ENCODE results near the gene IGIP. TPM values are rescaled to one million over a fixed set of nuclear protein-coding genes. Genes with fewer than 3 reads are reported as not detected.

The IGIP gene
- total RNA-seq, 1 donor from 2014 or later: 0.98 TPM

- TF ChIP-seq CTCF (IDR thresholded peaks at IDR 0.05; ENCODE audit: partially characterized antibody, unreplicated experiment): no peak
- Mint-ChIP-seq H3K27me3 (ENCODE audit: unreplicated experiment) (peaks cover 6% of the 10 kb centered on the region), H3K27ac (ENCODE audit: unreplicated experiment) (no peak overlapping the region), H3K4me1 (ENCODE audit: low read depth, unreplicated experiment) (peaks cover 3% of the 10 kb centered on the region), H3K9me3 (ENCODE audit: unreplicated experiment) (peaks cover 5% of the 10 kb centered on the region), H3K36me3 (ENCODE audit: unreplicated experiment) (no peaks in the 10 kb centered on the region), H3K4me3 (ENCODE audit: unreplicated experiment) (no peak overlapping the region)
- DNase-seq: no peak
Observed at GRCh38 chr5:140178482-140179116, 52.9 kb downstream of the IGIP start.

Other genes with a start within 250 kb of the IGIP start
- 0.81 TPM for gene NRG2, start 82.6 kb upstream of the IGIP start, total RNA-seq (ENCODE audit: unreplicated experiment)
- 4.1 TPM for gene PURA, start 11.8 kb upstream of the IGIP start, total RNA-seq (ENCODE audit: unreplicated experiment)
- 37.4 TPM for gene CYSTM1, start 49.3 kb downstream of the IGIP start, total RNA-seq (ENCODE audit: unreplicated experiment)
- gene PFDN1, start 177.2 kb downstream of the IGIP start, total RNA-seq (ENCODE audit: unreplicated experiment): 67.7 TPM
- gene HBEGF, start 220.7 kb downstream of the IGIP start, total RNA-seq (ENCODE audit: unreplicated experiment): 2.5 TPM
- gene SLC4A9, start 234.3 kb downstream of the IGIP start, total RNA-seq (ENCODE audit: unreplicated experiment): not detected

Data from glutamatergic neuron (in vitro differentiated cells).